GM12864 (cell line): ENCODE results near the gene WDR18.

Experiments
- DNase-seq: peaks from one replicate; pipeline ENCODE4 v3.0.0-alpha.2; 2011; ENCODE audit warnings: low read depth
- H3K4me3 ChIP-seq: 2 replicates; pipeline ENCODE4 v1.5.1; 2011; ENCODE audit warnings: mild to moderate bottlenecking, low read depth, low read length, control low read depth
- CTCF ChIP-seq: IDR thresholded peaks from 2 replicates; pipeline ENCODE4 v1.5.1; 2011; ENCODE audit warnings: low read depth, mild to moderate bottlenecking, moderate library complexity, low read length, control low read depth, inconsistent platforms; ENCODE audit errors: missing control alignments

The WDR18 gene

GRCh38 chr19:1009041-1009980 lies 25.2 kb downstream of the WDR18 start:
- DNase-seq = no peak
- no peak for TF ChIP-seq CTCF

GRCh38 chr19:1009981-1010538 lies 25.9 kb downstream of the WDR18 start:
- DNase-seq = no peak
- no peak for TF ChIP-seq CTCF

More at GRCh38 chr19:1009041-1009980, 25.2 kb downstream of the WDR18 start:
- H3K4me3 ChIP-seq = no peak overlapping the region

DNA sequence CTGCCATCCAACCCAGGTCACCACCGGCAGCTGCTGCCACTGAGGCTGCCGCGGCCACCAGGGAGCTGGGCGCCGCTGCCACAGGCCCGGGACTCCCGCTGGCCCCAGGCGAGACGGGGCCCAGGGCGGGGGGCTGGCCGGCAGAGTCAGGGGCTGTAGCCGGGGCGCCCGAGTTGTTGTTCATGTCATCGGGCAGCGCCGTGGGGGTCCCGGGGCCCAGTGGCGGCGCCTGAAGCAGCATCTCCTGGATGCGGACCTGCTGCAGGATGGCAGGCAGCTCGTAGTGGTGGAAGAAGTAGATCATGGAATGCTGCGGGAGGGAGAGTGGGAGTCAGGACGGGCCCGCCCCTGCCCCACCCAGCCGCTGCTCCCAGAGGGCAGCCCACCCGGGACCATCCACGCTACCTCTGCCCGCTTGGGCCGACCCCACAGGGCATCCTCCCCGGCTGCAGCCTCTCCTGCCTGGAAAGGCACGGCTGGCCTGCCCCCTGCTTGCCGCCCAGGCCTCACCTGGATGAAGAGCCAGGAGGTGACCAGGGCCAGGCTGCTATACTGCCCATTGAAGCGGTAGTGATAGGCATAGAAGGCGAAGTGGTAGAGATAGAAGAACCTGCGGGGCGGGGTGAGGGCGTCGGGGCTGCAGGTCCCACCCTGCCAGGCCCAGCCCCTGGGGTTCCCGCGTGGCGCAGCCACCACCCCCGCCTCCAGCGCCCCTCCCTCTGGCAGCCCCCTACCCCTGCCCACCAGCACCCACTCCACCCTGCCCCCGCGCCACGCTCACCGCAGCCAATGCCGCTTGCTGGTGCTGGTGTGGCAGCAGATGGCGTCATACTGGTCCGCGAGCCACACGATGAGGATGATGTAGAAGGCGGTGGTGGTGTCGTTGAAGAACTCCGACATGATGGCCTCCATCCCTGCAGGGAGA lies 26.7 kb downstream of the WDR18 start:
- DNase-seq = no peak
- H3K4me3 ChIP-seq = no peak overlapping the region
- TF ChIP-seq CTCF = no peak

More at GRCh38 chr19:1009981-1010538, 25.9 kb downstream of the WDR18 start:
- no peak overlapping the region for H3K4me3 ChIP-seq

DNA sequence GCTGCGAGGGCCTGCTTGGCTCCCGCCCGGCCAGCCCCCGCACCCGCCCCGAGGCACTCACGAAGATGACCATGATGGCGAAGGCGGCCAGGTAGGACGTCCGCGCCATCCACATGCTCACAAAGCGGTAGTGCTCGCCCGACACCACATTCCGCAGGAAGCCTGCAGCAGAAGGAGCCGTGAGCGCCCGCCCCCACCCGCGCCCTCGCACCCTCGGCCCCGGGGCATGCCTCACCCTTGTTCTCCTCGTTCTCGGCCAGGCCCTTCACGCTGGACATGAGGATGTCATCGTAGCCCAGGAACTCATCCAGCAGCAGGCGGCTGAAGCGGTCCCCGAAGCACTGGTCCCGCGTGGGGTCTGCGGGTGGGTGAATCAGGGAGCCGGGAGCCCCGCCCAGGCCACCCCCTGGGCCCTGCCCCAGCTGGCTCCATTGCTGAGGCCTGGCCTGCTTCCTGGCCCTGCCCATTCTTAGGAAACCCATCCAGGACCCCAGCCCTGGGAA lies 27.7 kb downstream of the WDR18 start:
- no peak for TF ChIP-seq CTCF
- H3K4me3 ChIP-seq = no peak overlapping the region
- DNase-seq = no peak

DNA sequence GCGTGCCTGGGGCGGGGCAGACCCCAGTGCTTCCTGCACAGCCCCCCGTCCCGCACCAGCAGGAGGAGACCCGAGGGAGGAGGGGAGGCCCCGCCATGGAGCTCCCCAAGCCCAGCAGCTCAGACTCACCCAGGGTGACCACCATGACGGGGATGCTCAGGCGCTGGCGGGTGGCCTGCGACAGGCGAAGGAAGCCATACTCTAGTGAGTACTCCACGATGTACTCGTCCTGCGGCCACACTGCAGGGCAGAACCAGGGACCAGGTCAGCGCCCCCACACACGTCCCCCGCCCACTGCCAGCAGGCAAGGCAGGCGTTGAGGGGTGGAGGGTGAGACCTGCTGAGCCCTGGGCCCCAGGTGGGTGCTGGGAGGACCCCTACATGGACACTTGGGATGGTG lies 28.2 kb downstream of the WDR18 start:
- no peak for TF ChIP-seq CTCF
- DNase-seq = no peak
- no peak overlapping the region for H3K4me3 ChIP-seq

DNA sequence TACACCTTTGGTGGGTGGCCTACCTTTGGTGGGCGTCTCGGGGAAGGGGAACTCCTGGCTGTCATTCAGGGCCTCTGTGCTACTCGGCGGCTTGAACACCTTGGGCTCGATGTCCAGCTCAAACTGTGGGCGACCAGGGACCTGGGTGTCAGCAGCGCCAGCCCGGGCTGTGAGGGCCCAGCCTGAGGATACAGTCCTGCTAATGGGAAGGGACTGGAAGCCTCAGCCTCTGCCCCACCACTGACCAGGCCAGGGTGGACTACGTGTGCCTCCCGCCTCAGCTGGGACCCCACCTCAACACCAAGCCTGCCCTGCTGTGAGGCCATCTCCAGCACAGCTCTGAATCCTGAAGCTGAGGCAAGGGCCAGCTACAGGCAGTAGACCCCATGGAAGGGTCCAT lies 29.1 kb downstream of the WDR18 start:
- no peak overlapping the region for H3K4me3 ChIP-seq
- no peak for TF ChIP-seq CTCF
- DNase-seq = no peak
